GM18861 (cell line): ENCODE measurements around the gene CDC42BPB.
A peak's percentile ranks its signal among the peaks of the same experiment; 100 is the strongest.

ENCODE experiments used
- ATAC-seq: cut with Tn5 transposase; IDR thresholded peaks from one replicate; pipeline ENCODE4 v1.9.1; 2021; ENCODE audit not compliant: unreplicated experiment

Gene CDC42BPB

GRCh38 chr14:103094406-103095209 is 37.3 kb upstream of the CDC42BPB start, which contains the start of gene EXOC3L4:
Gene EXOC3L4 (plus strand): TSS chr14:103094725. CDS start chr14:103100220, 5,495 bp downstream.
- no peak for ATAC-seq

- no peak for ATAC-seq
Observed at GRCh38 chr14:103093856-103094405, 36.6 kb upstream of the CDC42BPB start.

- ATAC-seq = no peak
Observed at GRCh38 chr14:103091883-103092222, 34.5 kb upstream of the CDC42BPB start.

GRCh38 chr14:103091041-103091882 is 33.9 kb upstream of the CDC42BPB start:
- ATAC-seq = peak; percentile 59

DNA sequence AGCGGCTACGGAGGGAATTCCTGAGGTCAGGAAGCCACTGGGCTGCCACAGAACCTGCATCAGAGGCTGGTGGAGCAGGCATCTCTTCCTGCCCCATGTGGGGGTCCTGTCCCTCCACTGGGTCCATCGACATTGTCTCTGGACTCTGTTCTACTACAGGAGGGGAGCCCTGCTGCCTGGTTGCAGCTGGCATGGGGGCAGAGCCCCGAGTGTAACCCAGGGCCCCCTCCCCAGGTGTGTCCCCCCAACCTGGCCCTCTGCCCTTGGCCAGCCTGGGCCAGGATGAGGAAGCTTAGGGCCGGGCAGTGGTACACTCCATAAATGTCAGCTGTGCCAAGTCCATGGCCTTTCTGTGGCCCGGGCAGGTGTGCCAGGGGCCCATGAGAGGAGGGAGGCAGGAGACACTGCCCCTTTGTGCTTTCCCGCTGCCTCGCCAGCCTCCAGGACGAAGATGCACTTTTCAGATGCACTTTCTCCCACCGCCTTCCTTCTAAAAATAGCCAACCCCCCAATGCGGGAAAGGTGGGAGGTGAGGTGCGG is 33.2 kb upstream of the CDC42BPB start:
- ATAC-seq = no peak

GRCh38 chr14:103089386-103090335 is 32.3 kb upstream of the CDC42BPB start:
- no peak for ATAC-seq

GRCh38 chr14:103088921-103089320 is 31.6 kb upstream of the CDC42BPB start:
- no peak for ATAC-seq

- no peak for ATAC-seq
Observed at GRCh38 chr14:103087343-103087835, 30.0 kb upstream of the CDC42BPB start.

DNA sequence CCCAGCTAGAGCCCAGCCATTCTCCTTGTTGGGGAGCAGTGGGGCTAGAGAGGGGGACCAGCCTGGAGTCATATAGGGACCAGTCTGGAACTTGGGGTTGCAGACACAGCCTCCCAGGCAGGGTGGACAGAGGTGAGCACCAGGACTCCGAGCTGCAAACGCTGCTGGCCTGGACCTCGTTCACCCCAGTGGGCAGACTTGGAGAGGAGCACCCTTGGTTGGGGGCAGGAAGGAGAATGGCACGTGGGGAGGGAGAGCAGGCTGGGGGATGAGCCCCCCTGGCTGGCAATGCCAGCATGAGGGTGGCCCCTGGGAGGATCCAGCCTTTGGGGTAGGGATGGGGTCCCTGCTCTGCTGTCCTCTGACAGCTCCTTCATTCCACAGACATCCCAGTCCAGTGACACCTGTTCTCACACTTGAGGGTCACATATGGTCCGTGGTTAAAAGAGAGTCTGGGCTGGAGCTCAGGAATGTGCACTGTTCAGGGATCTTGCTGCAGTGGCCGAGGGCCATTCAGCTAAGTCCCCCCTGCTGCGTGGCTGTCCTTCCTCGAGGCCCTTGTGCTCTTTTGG is 29.5 kb upstream of the CDC42BPB start:
- ATAC-seq = no peak

DNA sequence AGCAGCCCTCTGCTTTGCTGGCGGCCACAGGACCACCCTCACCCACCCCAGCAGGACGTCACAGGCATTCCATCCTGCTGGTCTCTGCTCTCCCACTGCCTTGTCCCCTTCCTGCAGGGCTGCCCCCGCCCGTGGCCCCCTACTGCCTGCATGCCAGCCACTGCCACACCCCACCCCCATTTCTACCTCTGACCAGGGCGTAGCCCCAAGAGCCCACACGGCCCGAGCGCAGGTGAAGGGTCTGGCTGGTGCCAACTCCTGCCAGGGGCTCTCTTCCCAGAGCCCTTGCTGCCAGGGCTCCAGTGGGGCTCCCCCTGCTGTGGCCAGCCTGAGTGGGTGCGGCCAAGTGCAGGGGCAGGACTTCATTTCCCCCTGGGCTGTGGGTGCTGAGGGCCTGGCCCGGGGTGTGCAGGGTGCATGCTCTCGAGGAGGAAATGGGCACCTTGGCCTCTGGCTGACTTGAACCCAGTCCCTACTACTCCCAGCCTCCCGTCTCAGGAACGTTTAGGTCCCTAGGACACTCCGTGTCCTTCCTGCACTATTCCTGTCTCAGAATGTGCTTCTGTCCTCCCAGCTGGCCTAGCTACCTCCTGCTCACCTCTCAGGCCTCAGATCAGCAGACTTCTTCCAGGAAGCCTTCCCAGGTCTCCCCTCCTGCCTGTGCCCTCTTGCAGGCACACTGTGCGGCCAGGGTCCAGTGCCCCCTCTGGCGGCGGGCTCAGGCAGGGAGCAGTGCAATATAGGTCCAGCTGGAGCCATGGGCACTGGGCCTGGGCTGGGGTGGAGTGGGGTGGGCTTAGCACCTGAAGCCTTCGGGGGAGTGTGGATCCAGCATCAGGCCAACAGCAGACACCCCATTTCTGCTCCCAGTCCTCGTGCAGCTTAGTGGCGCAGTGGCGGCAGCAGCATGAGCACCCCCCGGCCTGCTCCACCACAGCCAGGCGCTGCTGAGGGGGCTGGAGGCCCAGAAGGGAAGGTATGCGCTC is 28.1 kb upstream of the CDC42BPB start:
- no peak for ATAC-seq

- ATAC-seq = no peak
Observed at GRCh38 chr14:103084021-103084919, 26.9 kb upstream of the CDC42BPB start, which contains the start of gene LBHD2. Gene LBHD2 (plus strand): TSS chr14:103084210. CDS start chr14:103086013, 1,803 bp downstream.

DNA sequence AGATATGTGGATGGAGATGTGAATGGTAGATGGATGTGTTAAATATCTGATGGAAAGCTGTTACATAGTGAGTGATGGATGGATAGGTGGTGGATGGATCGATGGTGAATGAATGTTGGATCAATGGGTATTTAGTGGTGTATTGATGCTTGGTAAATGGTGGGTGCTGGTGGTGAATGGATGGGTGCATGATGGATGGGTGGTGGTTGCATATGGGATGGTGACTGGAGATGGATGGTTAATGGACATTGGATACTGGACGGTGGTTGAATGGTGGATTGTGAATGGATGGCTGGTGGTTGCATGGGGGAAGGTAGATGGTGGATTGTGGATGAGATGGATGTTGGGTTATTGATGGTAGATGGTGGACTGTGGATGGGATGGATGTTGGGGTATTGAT is 24.6 kb upstream of the CDC42BPB start:
- ATAC-seq = no peak

- ATAC-seq = no peak
Observed at GRCh38 chr14:103078860-103079587, 21.7 kb upstream of the CDC42BPB start.

GRCh38 chr14:103078420-103078749 is 21.0 kb upstream of the CDC42BPB start:
- no peak for ATAC-seq

GRCh38 chr14:103074729-103075367 is 17.5 kb upstream of the CDC42BPB start:
- no peak for ATAC-seq

DNA sequence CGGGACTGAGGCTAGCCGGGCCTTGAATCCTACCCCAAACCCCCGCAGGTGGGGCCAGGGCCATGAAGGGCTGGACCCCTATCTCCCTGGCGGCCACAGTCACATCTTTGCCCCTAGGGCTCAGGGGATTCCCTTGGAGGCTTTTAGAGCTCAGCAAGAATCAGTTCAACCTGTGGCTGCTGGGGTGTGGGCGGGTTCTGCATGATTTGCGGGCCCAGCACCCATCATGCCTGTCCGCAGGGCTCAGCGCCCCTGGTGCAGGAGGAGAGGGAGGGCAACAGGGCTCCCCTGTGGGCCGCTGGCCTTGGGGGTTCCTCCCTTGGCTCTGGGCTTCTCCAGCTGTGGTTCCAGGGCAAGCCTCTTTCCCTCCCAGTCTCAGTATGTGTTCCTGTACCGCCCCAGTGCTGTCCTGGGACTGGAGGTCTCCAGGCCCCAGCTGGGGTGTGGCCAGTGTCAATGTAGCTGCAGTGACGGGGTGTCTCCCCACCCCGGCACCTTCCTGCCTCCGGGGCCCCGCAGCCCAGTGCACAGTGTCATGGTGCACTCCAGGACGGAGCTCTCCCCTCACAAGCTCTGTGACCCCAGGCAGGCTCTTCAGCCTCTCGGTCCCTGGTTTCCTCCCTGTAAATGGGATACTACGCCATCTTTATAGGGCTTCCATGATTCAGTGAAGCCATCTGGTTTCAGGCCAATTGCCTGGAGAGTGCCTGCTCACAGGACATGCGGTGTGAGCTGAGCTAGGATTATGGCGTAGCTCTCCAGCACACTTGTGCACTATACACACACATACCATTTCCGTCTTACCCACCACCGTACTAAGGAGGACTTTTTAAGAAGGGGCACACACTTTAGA is 16.8 kb upstream of the CDC42BPB start:
- ATAC-seq = no peak
